Ovary (tissue), 3 donors: ENCODE data around the gene ARMH3.

Experiments used
- EP300 ChIP-seq: sonication (generic); formaldehyde crosslinking; IDR thresholded peaks from one replicate; pipeline ENCODE4 v1.6.1; 2017; ENCODE audit warnings: antibody characterized with exemption
- POLR2A ChIP-seq: fragments of 450-650 bp; IDR thresholded peaks from one replicate; pipeline ENCODE4 v1.6.1; 2017; ENCODE audit warnings: antibody characterized with exemption, mild to moderate bottlenecking, moderate library complexity
- TF ChIP-seq, protein P1 (sequence below), 3 donors: fragments of 450-650 bp in 2 of 3; fragments of 200-600 bp in 1 of 3; IDR thresholded peaks; one replicate each; pipeline versions ENCODE4 v1.5.1 to v1.8.0; 2016 to 2022; ENCODE audit warnings: antibody characterized with exemption in 3 of 3, mild to moderate bottlenecking in 1 of 3
- donor health status: DM: no; HTN: no; CAD: no.

DNA sequence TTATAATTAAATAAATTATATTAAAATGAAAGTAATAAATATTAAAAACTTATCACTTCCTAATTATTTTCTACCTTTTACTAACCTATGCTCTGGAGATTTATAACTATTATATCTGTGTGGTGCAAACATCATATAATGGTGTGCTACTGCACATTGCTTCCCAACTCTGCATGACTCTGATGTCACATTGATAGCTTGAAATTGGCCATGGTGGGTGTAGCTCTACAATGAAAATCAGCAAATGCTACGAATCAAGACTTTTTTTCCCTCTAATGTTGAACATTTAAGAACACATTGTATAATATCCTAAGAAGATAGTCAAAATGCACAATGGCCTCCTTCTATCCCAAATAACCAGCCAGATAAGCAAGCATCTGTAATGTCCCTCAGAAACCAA is 99.1 kb downstream of the ARMH3 start:
- TF ChIP-seq POLR2A (no peak), EP300 (no peak)
- TF ChIP-seq, protein P1, sequence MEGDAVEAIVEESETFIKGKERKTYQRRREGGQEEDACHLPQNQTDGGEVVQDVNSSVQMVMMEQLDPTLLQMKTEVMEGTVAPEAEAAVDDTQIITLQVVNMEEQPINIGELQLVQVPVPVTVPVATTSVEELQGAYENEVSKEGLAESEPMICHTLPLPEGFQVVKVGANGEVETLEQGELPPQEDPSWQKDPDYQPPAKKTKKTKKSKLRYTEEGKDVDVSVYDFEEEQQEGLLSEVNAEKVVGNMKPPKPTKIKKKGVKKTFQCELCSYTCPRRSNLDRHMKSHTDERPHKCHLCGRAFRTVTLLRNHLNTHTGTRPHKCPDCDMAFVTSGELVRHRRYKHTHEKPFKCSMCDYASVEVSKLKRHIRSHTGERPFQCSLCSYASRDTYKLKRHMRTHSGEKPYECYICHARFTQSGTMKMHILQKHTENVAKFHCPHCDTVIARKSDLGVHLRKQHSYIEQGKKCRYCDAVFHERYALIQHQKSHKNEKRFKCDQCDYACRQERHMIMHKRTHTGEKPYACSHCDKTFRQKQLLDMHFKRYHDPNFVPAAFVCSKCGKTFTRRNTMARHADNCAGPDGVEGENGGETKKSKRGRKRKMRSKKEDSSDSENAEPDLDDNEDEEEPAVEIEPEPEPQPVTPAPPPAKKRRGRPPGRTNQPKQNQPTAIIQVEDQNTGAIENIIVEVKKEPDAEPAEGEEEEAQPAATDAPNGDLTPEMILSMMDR (IDR thresholded peaks at IDR 0.05), result no peak
